ENCODE data around the gene AVL9. TPM values are rescaled to one million over a fixed set of nuclear protein-coding genes. Genes with fewer than 3 reads are reported as not detected.
"Not testable (repeated sequence)": the region's sequence is repeated elsewhere in the genome, so short reads cannot be mapped to it uniquely, and the experiment has no call there.

The AVL9 gene
- total RNA-seq, 1 donor from 2014 or later: 31.5 TPM

GRCh38 chr7:32577421-32577820 lies 82.1 kb downstream of the AVL9 start:
- DNase-seq (ENCODE audit: low spot score): no peak
- no peak for ATAC-seq
- intact Hi-C loops (cut with DNase I): no loop called here

GRCh38 chr7:32579776-32580175 lies 84.5 kb downstream of the AVL9 start:
- ATAC-seq: no peak
- intact Hi-C loops (cut with DNase I): no loop called here

GRCh38 chr7:32580646-32581045 lies 85.4 kb downstream of the AVL9 start:
- DNase-seq (ENCODE audit: low spot score) (no peak), ATAC-seq (no peak)
- intact Hi-C loops (cut with DNase I): no loop called here

More at GRCh38 chr7:32579776-32580175, 84.5 kb downstream of the AVL9 start:
- DNase-seq (ENCODE audit: low spot score): no peak

- no peak for ATAC-seq
- no peak for DNase-seq (ENCODE audit: low spot score)
- intact Hi-C loops (cut with DNase I): no loop called here
These were observed 86.7 kb downstream of the AVL9 start for GRCh38 chr7:32582036-32582435.

GRCh38 chr7:32583791-32584190 lies 88.5 kb downstream of the AVL9 start:
- ATAC-seq: no peak
- no peak for DNase-seq (ENCODE audit: low spot score)
- intact Hi-C loops (cut with DNase I): no loop called here

- DNase-seq (ENCODE audit: low spot score) (no peak), ATAC-seq (peak; percentile 36)
- intact Hi-C loops (cut with DNase I): no loop called here
These were observed 91.3 kb downstream of the AVL9 start for GRCh38 chr7:32586291-32587221.

GRCh38 chr7:32587411-32587948 lies 92.2 kb downstream of the AVL9 start:
- no peak for DNase-seq (ENCODE audit: low spot score)
- ATAC-seq: peak; percentile 88
- intact Hi-C loops (cut with DNase I): no loop called here

GRCh38 chr7:32588657-32589056 lies 93.4 kb downstream of the AVL9 start:
- intact Hi-C loops (cut with DNase I): no loop called here
- DNase-seq (ENCODE audit: low spot score) (no peak), ATAC-seq (no peak)

GRCh38 chr7:32591938-32592337 lies 96.6 kb downstream of the AVL9 start:
- ATAC-seq (no peak), DNase-seq (ENCODE audit: low spot score) (no peak)
- intact Hi-C loops (cut with DNase I): no loop called here

- intact Hi-C loops (cut with DNase I): no loop called here
- no peak for ATAC-seq
- DNase-seq (ENCODE audit: low spot score): no peak
These were observed 97.4 kb downstream of the AVL9 start for GRCh38 chr7:32592701-32593100.

GRCh38 chr7:32594965-32595490 lies 99.7 kb downstream of the AVL9 start:
- ATAC-seq: no peak
- intact Hi-C loops (cut with DNase I): no loop called here
- DNase-seq (ENCODE audit: low spot score): no peak

- intact Hi-C loops (cut with DNase I); ATAC-seq; DNase-seq (ENCODE audit: low spot score): not testable (repeated sequence)
These were observed 105.9 kb downstream of the AVL9 start for GRCh38 chr7:32601196-32601595.

GRCh38 chr7:32602470-32602869 lies 107.2 kb downstream of the AVL9 start:
- intact Hi-C loops (cut with DNase I): no loop called here
- DNase-seq (ENCODE audit: low spot score) (no peak), ATAC-seq (no peak)

- ATAC-seq; intact Hi-C loops (cut with DNase I); DNase-seq (ENCODE audit: low spot score): not testable (repeated sequence)
These were observed 108.2 kb downstream of the AVL9 start for GRCh38 chr7:32603492-32603891.

GRCh38 chr7:32604047-32604446 lies 108.8 kb downstream of the AVL9 start:
- intact Hi-C loops (cut with DNase I); DNase-seq (ENCODE audit: low spot score); ATAC-seq: not testable (repeated sequence)

GRCh38 chr7:32605032-32605431 lies 109.7 kb downstream of the AVL9 start:
- DNase-seq (ENCODE audit: low spot score) (no peak), ATAC-seq (no peak)
- intact Hi-C loops (cut with DNase I): no loop called here

- DNase-seq (ENCODE audit: low spot score): no peak
- intact Hi-C loops (cut with DNase I): no loop called here
- ATAC-seq: no peak
These were observed 114.2 kb downstream of the AVL9 start for GRCh38 chr7:32609463-32609862.

- DNase-seq (ENCODE audit: low spot score) (no peak), ATAC-seq (peak; percentile 93)
- intact Hi-C loops (cut with DNase I): no loop called here
These were observed 116.2 kb downstream of the AVL9 start for GRCh38 chr7:32611201-32612099.

GRCh38 chr7:32616625-32617024 lies 121.3 kb downstream of the AVL9 start:
- intact Hi-C loops (cut with DNase I): no loop called here
- peak; percentile 70 for DNase-seq (ENCODE audit: low spot score)
- peak; percentile 66 for ATAC-seq

Measured in sciatic nerve (tissue), 2 donors.